Stimulated activated CD8-positive, alpha-beta memory T cell treated with anti-CD3 and anti-CD28 coated beads, Interleukin-7, amount 100 ng/mL, for 4 hours (primary cell): ENCODE data around the gene LYZL2.
"Not testable (repeated sequence)": the region's sequence is repeated elsewhere in the genome, so short reads cannot be mapped to it uniquely, and the experiment has no call there.

Source experiments
- DNase-seq, 2 donors: peaks; one replicate each; pipeline ENCODE4 v3.0.0-alpha.2; 2020; ENCODE audit warnings: low read depth in 2 of 2

The LYZL2 gene

DNA sequence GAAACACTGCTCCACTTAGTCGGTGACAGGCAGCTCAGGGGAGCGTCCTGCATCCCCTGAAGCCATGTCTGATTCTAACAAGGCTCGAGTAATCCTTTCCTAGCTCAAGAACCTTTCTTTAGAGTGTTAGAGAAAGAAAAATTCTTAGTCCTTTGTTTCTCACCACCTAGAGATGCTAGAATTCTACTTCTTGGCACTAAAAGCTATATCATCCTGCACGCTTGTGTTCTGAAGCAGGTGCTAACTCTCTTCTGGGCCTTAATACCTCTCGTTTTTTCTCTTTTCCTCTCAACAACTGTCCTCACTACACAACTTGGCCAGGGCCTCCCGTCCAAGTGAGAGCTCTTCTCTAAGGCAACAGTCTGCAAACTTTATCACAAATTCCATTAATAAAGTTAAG lies at the start of gene LYZL2:
TSS of gene LYZL2 (minus strand) at position 101 of the 400 bp plus-strand sequence. CDS start 2,838 bp downstream, outside the sequence.
- DNase-seq = no peak

GRCh38 chr10:30677616-30678015 lies 48.1 kb upstream of the LYZL2 start:
- DNase-seq = not testable (repeated sequence)

DNA sequence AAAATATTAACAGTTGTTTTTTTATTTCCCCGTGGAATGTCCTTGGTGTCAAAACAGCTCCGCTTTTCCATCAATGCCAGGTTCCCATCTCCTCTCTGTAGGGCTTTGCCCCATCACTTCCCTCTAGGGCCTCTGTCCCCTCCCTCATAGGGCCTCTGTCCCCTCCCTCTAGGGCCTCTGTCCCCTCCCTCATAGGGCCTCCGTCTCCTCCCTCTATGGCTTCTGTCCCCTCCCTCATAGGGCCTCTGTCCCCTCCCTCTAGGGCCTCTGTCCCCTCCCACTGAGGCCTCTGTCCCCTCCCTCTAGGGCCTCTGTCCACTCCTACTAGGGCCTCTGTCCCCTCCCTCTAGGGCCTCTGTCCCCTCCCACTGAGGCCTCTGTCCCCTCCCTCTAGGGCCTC lies 47.6 kb upstream of the LYZL2 start:
- DNase-seq = not testable (repeated sequence)

DNA sequence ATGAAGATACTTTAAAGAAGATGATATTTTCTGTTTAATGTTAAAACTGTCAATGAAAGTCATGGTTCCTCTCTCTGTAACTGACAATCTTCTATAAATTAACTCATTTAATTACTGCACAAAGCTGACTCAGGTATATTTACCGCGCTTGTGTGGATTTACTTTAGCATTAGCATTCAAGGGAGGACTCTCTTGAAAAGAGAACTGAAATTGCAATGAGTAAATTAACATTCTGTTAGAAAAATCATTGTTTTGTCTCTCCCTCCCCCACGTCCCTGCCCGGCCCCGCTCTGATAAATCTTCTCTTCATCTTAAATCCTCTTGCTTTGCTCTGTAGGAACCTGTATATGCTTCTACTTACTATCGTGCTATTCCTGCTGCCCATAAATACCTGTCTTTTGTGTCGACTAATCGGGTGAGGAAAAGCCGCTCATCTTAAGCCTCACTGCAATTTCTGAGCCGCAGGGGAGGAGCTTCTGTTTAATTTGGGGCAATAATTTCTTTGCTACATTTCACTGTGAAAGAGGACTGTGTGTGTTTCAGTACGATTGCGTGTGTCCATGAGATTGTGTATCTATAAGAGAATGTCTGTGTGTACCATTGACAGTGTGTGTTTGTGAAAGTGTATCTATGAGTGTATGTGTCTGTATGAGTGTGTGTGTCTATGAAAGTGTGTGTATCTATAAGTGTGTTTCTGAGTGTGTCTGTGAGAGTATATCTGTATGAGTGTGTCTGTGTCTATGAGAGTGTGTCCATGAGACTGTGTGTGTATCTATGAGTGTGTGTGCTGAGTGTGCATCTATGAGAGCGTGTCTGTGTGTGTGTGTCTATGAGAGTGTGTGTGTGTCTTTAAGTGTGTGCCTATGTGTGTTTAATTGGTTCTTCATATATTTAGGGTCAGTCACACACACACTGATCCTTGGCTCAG lies 46.5 kb upstream of the LYZL2 start:
- DNase-seq = no peak

DNA sequence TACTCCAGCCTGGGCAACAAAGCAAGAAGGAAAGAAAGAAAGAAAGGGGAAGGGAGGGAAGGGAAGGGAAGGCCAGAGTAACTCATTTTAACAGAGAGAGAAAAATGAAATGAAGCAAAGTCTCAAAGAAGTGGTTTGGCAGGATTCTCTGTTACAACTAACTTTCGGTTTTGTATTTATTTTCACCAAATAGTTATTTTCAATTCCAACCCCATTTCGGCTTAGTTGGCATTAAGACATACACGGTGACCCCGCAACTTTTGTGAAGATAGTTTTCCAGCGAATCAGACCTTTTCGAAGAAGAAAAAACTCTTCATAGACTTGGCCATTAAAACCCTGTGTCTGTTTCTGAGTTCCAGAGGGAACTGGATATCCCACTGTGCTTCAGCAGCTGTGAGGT lies 45.2 kb upstream of the LYZL2 start:
- no peak for DNase-seq

DNA sequence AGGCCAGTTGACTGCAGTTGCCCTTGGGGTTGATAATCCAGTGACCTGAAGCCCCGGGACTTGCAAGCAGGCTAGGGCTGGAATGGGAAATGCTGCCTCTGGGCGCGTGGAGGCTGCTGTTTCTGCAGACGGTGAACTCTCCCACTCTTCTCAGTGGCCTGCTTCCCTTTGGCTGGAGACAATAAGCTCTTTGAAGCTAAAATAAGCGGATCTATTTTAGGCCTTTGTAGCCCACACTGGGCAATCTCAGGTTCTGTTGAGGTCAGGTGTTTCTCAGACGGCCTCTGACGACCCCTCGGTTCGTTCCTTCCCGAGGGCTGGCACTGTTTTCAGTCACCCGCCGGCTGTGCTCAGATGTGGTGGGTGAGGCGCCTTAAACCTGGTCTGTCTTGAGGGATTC lies 43.7 kb upstream of the LYZL2 start:
- DNase-seq = not testable (repeated sequence)

DNA sequence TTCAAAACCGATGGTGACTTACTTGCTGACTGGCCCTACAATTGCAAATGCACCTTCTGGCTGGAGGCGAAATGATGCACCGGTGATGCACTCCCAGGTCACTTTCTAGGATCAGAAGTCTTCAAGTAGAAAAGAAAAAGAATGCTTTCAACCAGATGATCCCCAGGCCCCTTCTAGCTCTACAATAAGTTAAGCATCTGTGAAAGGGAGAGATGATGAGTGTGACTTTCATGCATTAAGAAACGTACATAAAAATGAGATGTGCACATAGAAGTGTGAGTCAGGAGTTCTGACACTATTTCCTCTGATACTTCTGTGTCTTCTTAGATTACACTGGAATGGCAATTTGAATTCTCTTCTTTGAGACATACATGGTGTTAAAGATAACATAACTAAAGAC lies 42.8 kb upstream of the LYZL2 start:
- DNase-seq = not testable (repeated sequence)

DNA sequence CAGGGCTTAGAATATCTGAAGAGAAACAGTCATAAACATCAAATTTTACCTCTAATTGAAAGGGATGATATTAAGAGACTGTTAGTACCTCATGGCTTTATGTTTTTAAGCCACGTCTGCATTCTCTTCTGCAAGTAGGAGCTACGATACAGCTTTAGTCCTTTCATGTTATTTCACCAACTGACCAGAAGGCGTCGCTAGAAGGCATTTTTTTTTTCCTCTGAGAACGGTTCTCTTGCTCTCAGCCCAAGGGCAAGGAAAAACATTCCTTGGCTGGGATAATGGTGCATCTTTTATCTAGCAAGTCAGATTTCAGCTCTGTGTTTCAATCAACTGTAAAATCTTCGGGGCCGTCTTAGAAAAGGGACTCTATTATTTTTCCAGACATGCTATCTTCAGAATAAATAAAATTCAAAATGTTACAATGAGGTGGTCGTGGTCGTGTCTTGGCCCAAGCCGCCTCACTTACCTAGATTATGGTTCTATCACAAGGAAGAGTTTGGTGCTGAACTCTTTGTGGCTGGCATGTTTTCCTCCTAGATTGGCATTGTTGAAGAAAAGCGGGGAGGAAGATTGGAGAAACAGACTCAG lies 41.6 kb upstream of the LYZL2 start:
- DNase-seq = peak in 1 of 2 donors; percentile 10

GRCh38 chr10:30667982-30668381 lies 38.4 kb upstream of the LYZL2 start:
- DNase-seq = not testable (repeated sequence)

DNA sequence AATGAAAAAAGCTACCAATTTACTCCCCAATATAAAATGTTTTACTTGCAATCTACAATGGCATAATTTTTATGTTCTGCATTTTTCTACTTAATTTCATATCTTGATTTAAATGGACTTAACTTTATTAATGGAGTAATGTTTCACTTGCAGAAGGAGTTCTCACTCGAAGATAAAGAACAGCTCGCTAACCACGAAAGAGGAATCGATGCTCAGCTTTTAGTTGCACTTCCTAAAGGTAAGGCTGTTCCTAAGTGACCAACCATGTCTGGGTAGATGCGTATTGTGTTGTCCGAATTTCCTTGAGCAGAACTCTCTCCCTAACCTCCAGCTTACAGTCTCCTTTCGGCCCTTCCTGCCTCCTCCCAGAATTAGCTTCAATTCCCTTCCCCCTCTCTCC lies 33.9 kb upstream of the LYZL2 start:
- not testable (repeated sequence) for DNase-seq

DNA sequence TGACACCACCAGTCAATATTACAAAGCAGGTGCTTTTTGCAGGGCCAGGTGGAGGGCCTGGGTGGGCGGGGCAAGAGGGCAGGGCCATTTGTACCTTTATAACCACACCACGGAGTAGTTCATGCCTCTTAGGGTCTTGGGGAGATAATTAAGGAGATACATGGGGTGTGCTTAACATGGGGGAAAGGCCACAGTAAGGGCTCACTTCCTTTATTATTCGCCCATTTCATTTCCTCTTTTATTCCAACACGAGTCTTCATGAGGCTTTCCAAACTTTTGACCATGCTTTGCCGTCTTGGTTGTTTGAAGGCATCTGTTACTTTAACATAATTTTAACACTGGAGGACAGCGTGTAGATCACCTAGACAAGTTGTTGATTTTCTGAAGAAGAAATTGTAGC lies 33.3 kb upstream of the LYZL2 start:
- DNase-seq = no peak

DNA sequence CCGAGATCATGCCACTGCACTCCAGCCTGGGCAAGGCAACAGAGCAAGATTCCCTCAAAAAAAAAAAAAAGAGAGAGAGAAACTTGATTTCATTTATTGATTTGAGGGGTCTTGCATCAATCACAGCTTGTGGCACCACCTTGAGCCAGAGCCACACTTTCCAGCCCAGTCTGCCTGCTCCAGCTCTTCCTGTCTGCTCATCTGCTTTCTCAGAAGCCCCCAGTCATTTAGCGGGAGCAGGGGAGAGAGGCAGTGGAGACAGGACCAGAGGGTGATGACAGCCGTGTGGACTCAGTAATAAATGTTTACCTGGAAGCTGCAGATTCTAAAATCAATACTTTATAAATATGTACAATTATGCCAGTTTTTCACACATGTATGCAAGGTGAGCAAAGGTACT lies 30.8 kb upstream of the LYZL2 start:
- DNase-seq = not testable (repeated sequence)

DNA sequence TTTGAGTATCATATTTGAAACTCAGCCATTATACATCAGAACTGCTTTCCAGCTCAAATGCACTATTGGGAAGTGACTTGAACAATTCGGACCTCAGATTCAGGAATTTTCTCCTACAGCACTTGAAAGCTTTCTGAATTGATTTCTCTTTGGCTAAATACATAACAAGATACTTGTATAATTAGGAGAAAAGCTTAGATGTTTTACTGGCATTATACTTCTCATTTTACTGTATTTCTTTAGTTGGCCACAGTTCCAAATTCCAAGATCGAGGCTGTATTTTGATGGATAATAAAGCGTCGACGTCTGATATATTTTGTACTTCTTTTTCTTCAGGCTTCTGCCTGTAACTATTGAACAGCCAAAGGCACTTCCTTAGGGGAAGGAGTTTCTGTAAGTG lies 26.7 kb upstream of the LYZL2 start:
- DNase-seq = no peak

GRCh38 chr10:30655001-30655400 lies 25.4 kb upstream of the LYZL2 start:
- not testable (repeated sequence) for DNase-seq

GRCh38 chr10:30651470-30652397 lies 22.2 kb upstream of the LYZL2 start:
- not testable (repeated sequence) for DNase-seq

DNA sequence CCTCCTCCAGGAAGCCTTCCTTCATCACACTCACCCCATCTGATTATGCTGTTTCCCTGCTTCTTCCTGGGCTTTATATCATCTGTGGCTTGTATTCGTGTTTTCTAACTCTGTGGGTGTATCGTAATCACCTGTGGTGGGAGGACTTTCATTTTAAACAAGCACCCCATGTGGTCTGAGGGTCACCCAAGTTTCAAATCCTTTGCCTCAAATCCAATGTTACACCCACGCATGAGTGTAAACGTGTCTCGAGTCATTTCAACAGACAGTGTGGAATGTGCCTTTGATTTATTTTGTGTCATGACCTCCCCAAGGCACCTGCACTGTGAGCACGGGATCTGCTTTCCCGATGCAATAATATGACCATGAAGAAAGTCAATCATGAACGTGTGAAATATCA lies 17.5 kb upstream of the LYZL2 start:
- DNase-seq = no peak

DNA sequence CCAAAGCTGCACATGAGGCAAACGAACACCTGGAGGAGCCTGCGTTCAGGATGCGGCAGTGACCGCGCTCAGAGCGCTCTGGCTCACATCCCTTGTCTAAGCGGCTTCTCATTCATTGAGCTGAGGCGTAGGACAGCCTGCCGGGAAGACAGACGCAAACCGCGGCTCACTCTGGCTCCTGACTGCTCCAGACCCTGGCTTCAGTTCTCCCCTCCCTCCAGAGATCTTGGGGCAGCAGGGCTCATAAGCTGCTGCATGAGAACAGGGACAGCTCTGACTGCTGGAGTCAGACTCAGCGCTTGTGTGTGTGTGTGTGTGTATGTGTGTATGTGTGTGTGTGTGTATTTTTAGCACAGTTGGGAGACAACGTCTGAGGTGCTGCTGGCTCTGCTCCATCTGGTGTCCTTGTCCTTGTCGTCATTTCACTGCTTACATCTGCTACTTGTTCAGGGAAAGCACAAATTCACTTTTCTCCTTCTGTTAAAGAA lies 15.8 kb upstream of the LYZL2 start:
- no peak for DNase-seq

DNA sequence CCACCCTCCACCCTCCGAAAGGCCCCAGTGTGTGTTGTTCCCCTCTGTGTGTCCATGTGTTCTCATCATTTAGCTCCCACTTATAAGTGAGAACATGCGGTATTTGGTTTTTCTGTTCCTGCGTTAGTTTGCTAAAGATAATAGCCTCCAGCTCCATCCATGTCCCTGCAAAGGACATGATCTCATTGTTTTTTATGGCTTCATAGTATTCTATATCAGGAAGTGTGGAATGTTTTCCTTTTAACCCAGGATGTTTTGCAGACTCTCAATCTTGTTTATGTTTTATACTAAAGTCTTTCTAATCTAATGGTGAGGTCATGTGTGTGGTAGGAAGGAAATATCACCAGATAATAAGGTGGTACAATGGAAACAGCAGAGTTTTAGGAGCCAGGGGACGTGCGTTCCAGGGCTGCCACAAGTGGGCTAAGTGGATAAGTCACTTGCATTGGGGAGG lies 14.9 kb upstream of the LYZL2 start:
- not testable (repeated sequence) for DNase-seq

DNA sequence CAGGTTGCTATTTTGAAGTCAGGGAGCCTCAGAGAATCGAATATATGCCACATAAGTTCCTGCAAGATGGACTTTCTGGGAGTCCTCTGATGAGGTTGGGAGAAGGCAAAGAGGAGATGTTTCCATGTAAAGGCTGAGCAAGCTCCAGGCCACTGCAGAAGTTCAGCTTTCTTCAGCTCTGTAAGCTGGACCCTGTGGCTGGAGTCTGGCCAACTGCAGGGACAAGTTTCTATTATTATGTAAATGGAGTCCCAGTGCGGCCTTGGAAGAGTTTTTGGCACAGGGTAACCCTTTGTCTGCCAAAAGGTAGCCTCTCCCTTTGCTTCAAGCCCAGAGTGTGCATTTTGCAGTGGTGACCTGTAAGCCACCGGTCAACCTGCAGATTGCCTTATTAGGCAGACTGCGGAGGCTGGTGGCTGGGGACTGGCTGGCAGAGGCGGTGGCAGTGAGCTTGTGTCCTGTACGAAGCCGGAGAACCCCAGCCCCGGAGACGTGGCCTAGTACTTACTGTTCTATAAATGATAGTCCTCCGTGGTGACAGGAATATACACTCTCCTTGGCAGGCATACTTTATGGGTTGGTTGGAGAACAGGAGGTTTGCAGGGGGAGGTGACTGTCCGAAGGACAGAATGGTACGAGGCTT lies 14.1 kb upstream of the LYZL2 start:
- DNase-seq = not testable (repeated sequence)

DNA sequence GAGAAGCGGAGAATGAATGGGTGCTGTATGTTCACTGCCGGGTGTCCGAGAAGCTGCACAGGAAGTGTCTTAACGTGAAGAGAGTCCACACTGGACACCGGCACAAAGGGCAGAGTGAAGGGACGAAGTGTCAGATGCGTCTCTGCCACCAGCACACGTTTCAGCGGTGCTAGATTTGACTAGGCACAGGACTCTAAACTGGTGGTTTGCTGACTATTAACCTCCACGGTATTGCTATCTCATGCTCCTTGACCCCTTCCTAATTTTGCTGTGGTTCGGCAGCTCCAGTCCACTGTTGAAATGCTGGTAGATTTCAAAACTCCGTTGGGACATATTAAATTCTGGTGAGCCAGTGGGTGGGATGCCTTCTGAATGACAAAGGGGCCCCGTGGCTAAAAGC lies 13.3 kb upstream of the LYZL2 start:
- not testable (repeated sequence) for DNase-seq
